ENCODE data around the gene RGS9.

Gene RGS9

GRCh38 chr17:65131240-65131639 lies 5.9 kb upstream of the RGS9 start:
- DNase-seq = no peak
- peaks cover 43% of the 10 kb centered on the region for H3K27me3 Mint-ChIP-seq
- no peak overlapping the region for H3K27ac Mint-ChIP-seq
- H3K4me3 Mint-ChIP-seq = no peak overlapping the region
- no peaks in the 10 kb centered on the region for H3K9me3 Mint-ChIP-seq
- H3K4me1 Mint-ChIP-seq = peaks cover 12% of the 10 kb centered on the region
- ATAC-seq = no peak

- DNase-seq = no peak
Measured at GRCh38 chr17:65131946-65132345, 5.2 kb upstream of the RGS9 start.

GRCh38 chr17:65134035-65134434 lies 3.1 kb upstream of the RGS9 start:
- Mint-ChIP-seq H3K9me3 (no peaks in the 10 kb centered on the region), H3K4me1 (peaks cover 36% of the 10 kb centered on the region), H3K27me3 (peaks cover 42% of the 10 kb centered on the region), H3K27ac (no peak overlapping the region), H3K4me3 (no peak overlapping the region)
- DNase-seq (no peak), ATAC-seq (no peak)

More at GRCh38 chr17:65131946-65132345, 5.2 kb upstream of the RGS9 start:
- no peak overlapping the region for H3K27ac Mint-ChIP-seq
- peaks cover 42% of the 10 kb centered on the region for H3K27me3 Mint-ChIP-seq
- no peaks in the 10 kb centered on the region for H3K9me3 Mint-ChIP-seq
- no peak for ATAC-seq
- no peak overlapping the region for H3K4me3 Mint-ChIP-seq
- peaks cover 16% of the 10 kb centered on the region for H3K4me1 Mint-ChIP-seq

- DNase-seq (no peak), ATAC-seq (no peak)
- H3K4me3 Mint-ChIP-seq = peak overlapping the region in 1 of 2 donors; percentile 6
- H3K9me3 Mint-ChIP-seq = no peaks in the 10 kb centered on the region
- no peak overlapping the region for H3K27ac Mint-ChIP-seq
- peaks cover 31% of the 10 kb centered on the region for H3K4me1 Mint-ChIP-seq
- peaks cover 31% of the 10 kb centered on the region for H3K27me3 Mint-ChIP-seq
Measured at GRCh38 chr17:65139101-65139764, 2.1 kb downstream of the RGS9 start.

- Mint-ChIP-seq H3K4me3 (no peak overlapping the region), H3K4me1 (peaks cover 24% of the 10 kb centered on the region), H3K9me3 (no peaks in the 10 kb centered on the region), H3K27me3 (peaks cover 31% of the 10 kb centered on the region), H3K27ac (no peak overlapping the region)
- no peak for ATAC-seq
- no peak for DNase-seq
Measured at GRCh38 chr17:65142247-65142646, 5.1 kb downstream of the RGS9 start.

- H3K9me3 Mint-ChIP-seq = no peaks in the 10 kb centered on the region
- ATAC-seq = no peak
- H3K4me3 Mint-ChIP-seq = no peak overlapping the region
- DNase-seq = no peak
- no peak overlapping the region for H3K27ac Mint-ChIP-seq
- H3K4me1 Mint-ChIP-seq = peaks cover 7% of the 10 kb centered on the region
- H3K27me3 Mint-ChIP-seq = peaks cover 15% of the 10 kb centered on the region
Measured at GRCh38 chr17:65143889-65144604, 6.9 kb downstream of the RGS9 start.

- Mint-ChIP-seq H3K27me3 (peaks cover 8% of the 10 kb centered on the region), H3K9me3 (no peaks in the 10 kb centered on the region), H3K4me3 (no peak overlapping the region), H3K27ac (no peak overlapping the region), H3K4me1 (no peaks in the 10 kb centered on the region)
- no peak for ATAC-seq
- no peak for DNase-seq
Measured at GRCh38 chr17:65145743-65146142, 8.6 kb downstream of the RGS9 start.

GRCh38 chr17:65147955-65148354 lies 10.8 kb downstream of the RGS9 start:
- no peak for DNase-seq
- no peaks in the 10 kb centered on the region for H3K4me1 Mint-ChIP-seq
- no peak overlapping the region for H3K4me3 Mint-ChIP-seq
- no peak for ATAC-seq
- no peaks in the 10 kb centered on the region for H3K9me3 Mint-ChIP-seq
- H3K27ac Mint-ChIP-seq = peak overlapping the region in 1 of 2 donors; percentile 76
- peaks cover 14% of the 10 kb centered on the region for H3K27me3 Mint-ChIP-seq

- Mint-ChIP-seq H3K27ac (no peak overlapping the region), H3K4me3 (no peak overlapping the region)
- ATAC-seq = peak; percentile 96
Measured at GRCh38 chr17:65154770-65155589, 17.8 kb downstream of the RGS9 start.

GRCh38 chr17:65155622-65156021 lies 18.5 kb downstream of the RGS9 start:
- no peaks in the 10 kb centered on the region for H3K9me3 Mint-ChIP-seq
- ATAC-seq = no peak

More at GRCh38 chr17:65154770-65155589, 17.8 kb downstream of the RGS9 start:
- peaks cover 35% of the 10 kb centered on the region for H3K27me3 Mint-ChIP-seq
- peaks cover 22% of the 10 kb centered on the region for H3K4me1 Mint-ChIP-seq
- H3K9me3 Mint-ChIP-seq = no peaks in the 10 kb centered on the region
- no peak for DNase-seq

GRCh38 chr17:65156185-65156834 lies 19.1 kb downstream of the RGS9 start:
- Mint-ChIP-seq H3K4me3 (no peak overlapping the region), H3K27ac (no peak overlapping the region), H3K4me1 (peaks cover 22% of the 10 kb centered on the region), H3K27me3 (peaks cover 33% of the 10 kb centered on the region), H3K9me3 (no peaks in the 10 kb centered on the region)
- no peak for ATAC-seq
- DNase-seq = no peak

More at GRCh38 chr17:65155622-65156021, 18.5 kb downstream of the RGS9 start:
- DNase-seq = no peak
- peaks cover 33% of the 10 kb centered on the region for H3K27me3 Mint-ChIP-seq
- no peak overlapping the region for H3K4me3 Mint-ChIP-seq
- H3K27ac Mint-ChIP-seq = no peak overlapping the region
- peaks cover 22% of the 10 kb centered on the region for H3K4me1 Mint-ChIP-seq

- no peak for DNase-seq
- peaks cover 22% of the 10 kb centered on the region for H3K4me1 Mint-ChIP-seq
- peaks cover 26% of the 10 kb centered on the region for H3K27me3 Mint-ChIP-seq
- no peak for ATAC-seq
- peak overlapping the region in 1 of 2 donors; percentile 35 for H3K27ac Mint-ChIP-seq
- no peak overlapping the region for H3K4me3 Mint-ChIP-seq
- H3K9me3 Mint-ChIP-seq = no peaks in the 10 kb centered on the region
Measured at GRCh38 chr17:65156835-65157565, 19.8 kb downstream of the RGS9 start.

- H3K4me3 Mint-ChIP-seq = no peak overlapping the region
Measured at GRCh38 chr17:65158041-65158440, 20.9 kb downstream of the RGS9 start.

GRCh38 chr17:65158622-65159021 lies 21.5 kb downstream of the RGS9 start:
- Mint-ChIP-seq H3K27ac (no peak overlapping the region), H3K9me3 (no peaks in the 10 kb centered on the region), H3K27me3 (peaks cover 26% of the 10 kb centered on the region), H3K4me1 (peaks cover 26% of the 10 kb centered on the region), H3K4me3 (no peak overlapping the region)
- no peak for ATAC-seq
- no peak for DNase-seq

More at GRCh38 chr17:65158041-65158440, 20.9 kb downstream of the RGS9 start:
- ATAC-seq (no peak), DNase-seq (no peak)
- peaks cover 22% of the 10 kb centered on the region for H3K4me1 Mint-ChIP-seq
- peaks cover 26% of the 10 kb centered on the region for H3K27me3 Mint-ChIP-seq
- H3K9me3 Mint-ChIP-seq = no peaks in the 10 kb centered on the region
- no peak overlapping the region for H3K27ac Mint-ChIP-seq

GRCh38 chr17:65160516-65160915 lies 23.3 kb downstream of the RGS9 start:
- ATAC-seq = no peak
- Mint-ChIP-seq H3K4me1 (peaks cover 27% of the 10 kb centered on the region), H3K9me3 (no peaks in the 10 kb centered on the region), H3K27ac (peak overlapping the region in 1 of 2 donors; percentile 16), H3K4me3 (no peak overlapping the region), H3K27me3 (peaks cover 26% of the 10 kb centered on the region)
- no peak for DNase-seq
